Measurements from ENCODE around the gene DSPP. TPM values are rescaled to one million over a fixed set of nuclear protein-coding genes. Genes with fewer than 3 reads are reported as not detected.

Gene DSPP
- total RNA-seq, 6 experiments from 2014 or later = not detected

DNA sequence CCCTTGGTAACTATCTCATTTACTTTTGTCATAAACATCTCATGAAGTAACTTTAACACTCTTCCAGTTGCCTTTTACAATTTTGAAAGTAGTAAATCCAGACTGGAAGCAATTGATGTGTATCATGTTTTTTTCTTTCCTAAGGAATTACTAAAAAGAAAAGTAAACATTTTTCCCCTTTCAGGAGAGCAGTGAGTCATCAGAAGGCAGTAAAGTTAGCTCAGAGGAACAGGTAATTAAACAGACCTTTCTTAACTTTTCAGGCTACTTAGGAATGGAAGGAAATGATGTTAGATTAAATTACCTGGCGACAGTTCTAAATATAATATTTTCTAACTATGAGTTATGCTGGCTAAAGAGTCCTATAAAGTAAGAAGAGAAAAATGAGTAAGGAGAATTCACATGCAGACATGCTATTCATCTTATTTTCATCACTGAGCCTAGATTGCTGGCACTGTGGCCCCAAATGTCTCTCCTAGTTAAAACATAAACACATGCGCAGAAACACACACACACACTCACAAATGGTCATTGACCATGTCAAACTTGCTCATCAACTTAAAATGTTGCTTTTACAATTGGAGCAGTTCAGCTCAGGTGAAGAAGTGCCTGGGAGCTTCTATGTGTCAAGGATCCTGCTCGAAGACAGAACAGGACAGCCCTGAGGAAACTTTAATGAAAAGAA is 51.1 kb downstream of the DSPP start:
- H3K9me3 Mint-ChIP-seq = no peaks in the 10 kb centered on the region
- H3K4me3 Mint-ChIP-seq = no peak overlapping the region
- H3K36me3 Mint-ChIP-seq (ENCODE audit: low read depth) = no peaks in the 10 kb centered on the region
- peaks cover 5% of the 10 kb centered on the region for H3K27me3 Mint-ChIP-seq (ENCODE audit: insufficient read depth)
- TF ChIP-seq, protein P1, sequence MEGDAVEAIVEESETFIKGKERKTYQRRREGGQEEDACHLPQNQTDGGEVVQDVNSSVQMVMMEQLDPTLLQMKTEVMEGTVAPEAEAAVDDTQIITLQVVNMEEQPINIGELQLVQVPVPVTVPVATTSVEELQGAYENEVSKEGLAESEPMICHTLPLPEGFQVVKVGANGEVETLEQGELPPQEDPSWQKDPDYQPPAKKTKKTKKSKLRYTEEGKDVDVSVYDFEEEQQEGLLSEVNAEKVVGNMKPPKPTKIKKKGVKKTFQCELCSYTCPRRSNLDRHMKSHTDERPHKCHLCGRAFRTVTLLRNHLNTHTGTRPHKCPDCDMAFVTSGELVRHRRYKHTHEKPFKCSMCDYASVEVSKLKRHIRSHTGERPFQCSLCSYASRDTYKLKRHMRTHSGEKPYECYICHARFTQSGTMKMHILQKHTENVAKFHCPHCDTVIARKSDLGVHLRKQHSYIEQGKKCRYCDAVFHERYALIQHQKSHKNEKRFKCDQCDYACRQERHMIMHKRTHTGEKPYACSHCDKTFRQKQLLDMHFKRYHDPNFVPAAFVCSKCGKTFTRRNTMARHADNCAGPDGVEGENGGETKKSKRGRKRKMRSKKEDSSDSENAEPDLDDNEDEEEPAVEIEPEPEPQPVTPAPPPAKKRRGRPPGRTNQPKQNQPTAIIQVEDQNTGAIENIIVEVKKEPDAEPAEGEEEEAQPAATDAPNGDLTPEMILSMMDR (IDR thresholded peaks at IDR 0.05) = no peak
- peak; percentile 8 for DNase-seq
- peaks cover 27% of the 10 kb centered on the region for H3K4me1 Mint-ChIP-seq (ENCODE audit: low read depth)
- H3K27ac Mint-ChIP-seq = no peak overlapping the region

DNA sequence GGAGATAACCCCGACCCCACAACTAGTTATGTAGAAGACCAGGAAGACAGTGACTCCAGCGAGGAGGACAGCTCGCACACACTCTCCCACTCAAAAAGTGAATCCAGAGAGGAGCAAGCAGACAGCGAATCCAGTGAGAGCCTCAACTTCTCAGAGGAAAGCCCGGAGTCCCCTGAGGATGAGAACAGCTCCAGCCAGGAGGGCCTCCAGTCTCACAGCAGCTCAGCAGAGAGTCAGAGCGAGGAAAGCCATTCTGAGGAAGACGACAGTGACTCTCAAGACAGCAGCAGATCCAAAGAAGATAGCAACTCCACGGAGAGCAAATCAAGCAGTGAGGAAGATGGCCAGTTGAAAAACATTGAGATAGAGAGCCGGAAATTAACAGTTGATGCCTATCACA is 54.5 kb downstream of the DSPP start:
- TF ChIP-seq, protein P1 (IDR thresholded peaks at IDR 0.05) = no peak

More for the DNA sequence above, 54.5 kb downstream of the DSPP start:
- Mint-ChIP-seq H3K4me1 (ENCODE audit: low read depth) (peaks cover 18% of the 10 kb centered on the region), H3K27ac (no peak overlapping the region), H3K9me3 (no peaks in the 10 kb centered on the region), H3K4me3 (no peak overlapping the region), H3K27me3 (ENCODE audit: insufficient read depth) (peaks cover 5% of the 10 kb centered on the region), H3K36me3 (ENCODE audit: low read depth) (no peaks in the 10 kb centered on the region)
- DNase-seq = no peak

Other genes starting within 250 kb of the DSPP start
- gene HSD17B11, start 217.3 kb upstream of the DSPP start, total RNA-seq (2021; fragmentation: NEBNext Ultra II Directional; extraction: Animal tissue kit (Norgen Biotek cat#: 25700)) = 10 to 100 TPM; 14.6 to 18.7 (median 16.3) TPM
- gene NUDT9, start 186.0 kb upstream of the DSPP start, total RNA-seq (2021; fragmentation: NEBNext Ultra II Directional; extraction: Animal tissue kit (Norgen Biotek cat#: 25700)) = 10 to 100 TPM; 21.3 to 28.0 (median 23.4) TPM
- gene SPARCL1, start 79.2 kb upstream of the DSPP start, total RNA-seq (2021; fragmentation: NEBNext Ultra II Directional; extraction: Animal tissue kit (Norgen Biotek cat#: 25700)) = not detected
- not detected for gene DMP1, start 41.8 kb downstream of the DSPP start, total RNA-seq (2021; fragmentation: NEBNext Ultra II Directional; extraction: Animal tissue kit (Norgen Biotek cat#: 25700))
- gene IBSP, start 191.0 kb downstream of the DSPP start, total RNA-seq (2021; fragmentation: NEBNext Ultra II Directional; extraction: Animal tissue kit (Norgen Biotek cat#: 25700)) = not detected
- not detected for gene MEPE, start 224.4 kb downstream of the DSPP start, total RNA-seq (2021; fragmentation: NEBNext Ultra II Directional; extraction: Animal tissue kit (Norgen Biotek cat#: 25700))

All from HFFc6 (cell line).